Measurements from ENCODE around the gene HAUS3.
A peak's percentile ranks its signal among the peaks of the same experiment; 100 is the strongest.

Gene HAUS3

GRCh38 chr4:2253160-2254084 lies 11.5 kb upstream of the HAUS3 start:
- Histone ChIP-seq H3K14ac (ENCODE audit: low read length) (no peak overlapping the region), H3K23ac (ENCODE audit: low read depth, low read length, poor library complexity) (peak overlapping the region; percentile 91), H3K27me3 (ENCODE audit: control insufficient read depth in 3 of 3, insufficient read depth in 3 of 3, low read depth in 1 of 3, low read length in 3 of 3) (no peaks in the 10 kb centered on the region), H2BK5ac (ENCODE audit: low read length) (peak overlapping the region; percentile 75), H2AK5ac (ENCODE audit: low read depth, low read length) (no peak overlapping the region), H4K91ac (ENCODE audit: low read depth, low read length, poor library complexity) (no peak overlapping the region), H3K27ac (replicated peaks; ENCODE audit: low read length) (no peak overlapping the region), H3K9ac (ENCODE audit: low read depth, low read length, poor library complexity) (no peak overlapping the region), H2AFZ (ENCODE audit: low read length) (no peak overlapping the region), H3K18ac (ENCODE audit: low read length) (no peak overlapping the region), H3K9me3 (replicated peaks in 1 of 2; ENCODE audit: control insufficient read depth in 2 of 2, insufficient read depth in 1 of 2, low read depth in 1 of 2, low read length in 2 of 2) (no peaks in the 10 kb centered on the region), H2BK15ac (ENCODE audit: low read length) (no peak overlapping the region), H3K4me3 (ENCODE audit: low read length in 2 of 2) (no peak overlapping the region), H3K4me2 (ENCODE audit: insufficient read depth, low read length, poor library complexity, severe bottlenecking) (no peak overlapping the region), H3K79me1 (ENCODE audit: low read depth, low read length) (peaks cover 15% of the 10 kb centered on the region), H3K36me3 (replicated peaks in 1 of 2; ENCODE audit: control insufficient read depth in 2 of 2, insufficient read depth in 2 of 2, low read length in 2 of 2) (peaks cover 37 to 51% of the 10 kb centered on the region in 2 donors), H2BK120ac (ENCODE audit: low read depth, low read length) (no peak overlapping the region), H2BK12ac (ENCODE audit: low read length) (no peak overlapping the region), H3K4me1 (ENCODE audit: control insufficient read depth in 2 of 2, insufficient read depth in 1 of 2, low read depth in 1 of 2, low read length in 2 of 2) (no peaks in the 10 kb centered on the region), H4K8ac (ENCODE audit: low read depth, low read length) (no peak overlapping the region), H3K4ac (ENCODE audit: low read length) (peak overlapping the region; percentile 76)
- no CpG with 5 or more reads among the region's 32 CpGs for WGBS, 2 donors (ENCODE audit: extremely low coverage in 2 of 2, insufficient read length in 2 of 2, insufficient replicate concordance in 1 of 2)
- DNase-seq (ENCODE audit: low spot score), result no peak

- no peak overlapping the region for H2BK15ac ChIP-seq (ENCODE audit: low read length)
- H3K27ac ChIP-seq (replicated peaks; ENCODE audit: low read length), result no peak overlapping the region
- peaks cover 33 to 43% of the 10 kb centered on the region in 2 donors for H3K36me3 ChIP-seq (replicated peaks in 1 of 2; ENCODE audit: control insufficient read depth in 2 of 2, insufficient read depth in 2 of 2, low read length in 2 of 2)
- no peak overlapping the region for H2AK5ac ChIP-seq (ENCODE audit: low read depth, low read length)
- no peak overlapping the region for H2BK120ac ChIP-seq (ENCODE audit: low read depth, low read length)
- H2AFZ ChIP-seq (ENCODE audit: low read length), result no peak overlapping the region
- no peaks in the 10 kb centered on the region for H3K4me1 ChIP-seq (ENCODE audit: control insufficient read depth in 2 of 2, insufficient read depth in 1 of 2, low read depth in 1 of 2, low read length in 2 of 2)
- H3K9me3 ChIP-seq (replicated peaks in 1 of 2; ENCODE audit: control insufficient read depth in 2 of 2, insufficient read depth in 1 of 2, low read depth in 1 of 2, low read length in 2 of 2), result no peaks in the 10 kb centered on the region
- H3K18ac ChIP-seq (ENCODE audit: low read length), result no peak overlapping the region
- no peak overlapping the region for H3K4me3 ChIP-seq (ENCODE audit: low read length in 2 of 2)
- H3K79me1 ChIP-seq (ENCODE audit: low read depth, low read length), result peaks cover 10% of the 10 kb centered on the region
- no peak overlapping the region for H3K4me2 ChIP-seq (ENCODE audit: insufficient read depth, low read length, poor library complexity, severe bottlenecking)
- peak overlapping the region; percentile 75 for H2BK5ac ChIP-seq (ENCODE audit: low read length)
- H2BK12ac ChIP-seq (ENCODE audit: low read length), result no peak overlapping the region
- H4K8ac ChIP-seq (ENCODE audit: low read depth, low read length), result peak overlapping the region; percentile 82
- H3K14ac ChIP-seq (ENCODE audit: low read length), result peak overlapping the region; percentile 71
- DNase-seq (ENCODE audit: low spot score), result no peak
- H4K91ac ChIP-seq (ENCODE audit: low read depth, low read length, poor library complexity), result no peak overlapping the region
- H3K4ac ChIP-seq (ENCODE audit: low read length), result no peak overlapping the region
- no peak overlapping the region for H3K9ac ChIP-seq (ENCODE audit: low read depth, low read length, poor library complexity)
- WGBS, 2 donors (ENCODE audit: extremely low coverage in 2 of 2, insufficient read length in 2 of 2, insufficient replicate concordance in 1 of 2), result no CpG with 5 or more reads among the region's 12 CpGs
- H3K27me3 ChIP-seq (ENCODE audit: control insufficient read depth in 3 of 3, insufficient read depth in 3 of 3, low read depth in 1 of 3, low read length in 3 of 3), result no peaks in the 10 kb centered on the region
- H3K23ac ChIP-seq (ENCODE audit: low read depth, low read length, poor library complexity), result peak overlapping the region; percentile 31
These were observed 10.7 kb upstream of the HAUS3 start for GRCh38 chr4:2252530-2253091.

DNA sequence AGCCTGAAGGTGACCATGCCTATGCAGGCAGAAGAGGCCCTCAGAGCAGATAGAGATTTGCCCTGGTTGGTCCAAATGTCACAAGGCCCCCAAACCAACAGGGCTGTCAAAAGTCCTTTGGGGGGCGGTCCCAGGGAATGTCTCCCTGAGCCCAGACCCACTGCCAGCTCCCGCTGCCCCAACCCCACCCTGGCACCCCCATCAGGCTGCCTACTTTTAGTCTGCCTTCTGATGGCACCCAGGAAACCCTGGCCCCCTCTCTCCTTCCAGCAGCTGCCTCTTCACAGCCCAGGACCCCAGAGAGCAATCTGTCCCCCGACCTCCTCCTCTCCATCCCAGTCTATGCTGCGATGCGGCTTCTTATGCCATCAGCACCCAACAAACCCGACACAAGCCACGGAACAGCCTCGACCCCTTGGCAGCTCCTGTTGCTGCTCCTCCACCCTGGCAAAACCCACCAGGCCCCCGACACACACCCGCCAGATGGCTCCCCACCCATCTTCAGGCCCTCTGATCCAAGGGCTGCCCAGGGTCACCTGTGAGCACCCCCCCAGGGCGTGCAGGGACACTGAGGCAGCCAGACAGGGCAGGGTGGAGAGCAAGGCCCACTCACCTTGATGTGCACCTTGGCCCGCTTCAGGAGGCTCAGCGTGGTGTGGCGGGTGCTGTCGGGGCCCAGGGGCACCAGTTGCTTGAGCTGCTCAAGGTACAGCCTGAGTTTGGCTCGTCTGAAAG lies 10.0 kb upstream of the HAUS3 start:
- Histone ChIP-seq H2BK120ac (ENCODE audit: low read depth, low read length) (no peak overlapping the region), H3K4me3 (ENCODE audit: low read length in 2 of 2) (no peak overlapping the region), H3K23ac (ENCODE audit: low read depth, low read length, poor library complexity) (peak overlapping the region; percentile 31), H2BK12ac (ENCODE audit: low read length) (no peak overlapping the region), H3K9ac (ENCODE audit: low read depth, low read length, poor library complexity) (no peak overlapping the region), H4K91ac (ENCODE audit: low read depth, low read length, poor library complexity) (no peak overlapping the region), H2BK15ac (ENCODE audit: low read length) (no peak overlapping the region), H3K4me2 (ENCODE audit: insufficient read depth, low read length, poor library complexity, severe bottlenecking) (no peak overlapping the region), H3K36me3 (replicated peaks in 1 of 2; ENCODE audit: control insufficient read depth in 2 of 2, insufficient read depth in 2 of 2, low read length in 2 of 2) (peaks cover 32 to 39% of the 10 kb centered on the region in 2 donors), H3K9me3 (replicated peaks in 1 of 2; ENCODE audit: control insufficient read depth in 2 of 2, insufficient read depth in 1 of 2, low read depth in 1 of 2, low read length in 2 of 2) (no peaks in the 10 kb centered on the region), H3K14ac (ENCODE audit: low read length) (peak overlapping the region; percentile 71), H3K79me1 (ENCODE audit: low read depth, low read length) (peaks cover 5% of the 10 kb centered on the region), H3K27ac (replicated peaks; ENCODE audit: low read length) (no peak overlapping the region), H3K27me3 (ENCODE audit: control insufficient read depth in 3 of 3, insufficient read depth in 3 of 3, low read depth in 1 of 3, low read length in 3 of 3) (no peaks in the 10 kb centered on the region), H4K8ac (ENCODE audit: low read depth, low read length) (peak overlapping the region; percentile 82), H3K4me1 (ENCODE audit: control insufficient read depth in 2 of 2, insufficient read depth in 1 of 2, low read depth in 1 of 2, low read length in 2 of 2) (no peaks in the 10 kb centered on the region), H2BK5ac (ENCODE audit: low read length) (peak overlapping the region; percentile 75), H2AFZ (ENCODE audit: low read length) (no peak overlapping the region), H2AK5ac (ENCODE audit: low read depth, low read length) (no peak overlapping the region), H3K18ac (ENCODE audit: low read length) (peak overlapping the region; percentile 11), H3K4ac (ENCODE audit: low read length) (no peak overlapping the region)
- DNase-seq (ENCODE audit: low spot score), result no peak
- WGBS, 2 donors (ENCODE audit: extremely low coverage in 2 of 2, insufficient read length in 2 of 2, insufficient replicate concordance in 1 of 2), result no CpG with 5 or more reads among the region's 16 CpGs

Data from neuronal stem cell (in vitro differentiated cells).